Measurements from ENCODE around the gene CDRT4. TPM values are rescaled to one million over a fixed set of nuclear protein-coding genes. Genes with fewer than 3 reads are reported as not detected.

CDRT4 gene
- polyA plus RNA-seq, 1 experiment: 4.1 TPM

- CTCF ChIA-PET: interaction anchor here (1.5 kb wide), 1 partner anchor 39 kb away, joined by 11 read pairs; no protein-coding TSS in a partner anchor
- Histone ChIP-seq H3K27ac (ENCODE audit: low read depth, low read length) (no peak overlapping the region), H3K9me3 (ENCODE audit: control insufficient read depth, insufficient read depth, low read length) (peaks cover 7% of the 10 kb centered on the region; the same call in 1 of the 2 replicates), H3K27me3 (ENCODE audit: control insufficient read depth, insufficient read depth, low read length) (no peaks in the 10 kb centered on the region), H3K4me3 (ENCODE audit: low read depth, low read length) (no peak overlapping the region)
- no peak for TF ChIP-seq CTCF (IDR thresholded peaks at IDR 0.05; ENCODE audit: low read depth, low read length)
- no peak for DNase-seq (ENCODE audit: low read depth, low spot score)
- POLR2A ChIA-PET: interaction anchor here (1.2 to 1.8 kb wide), 4 partner anchors 16 to 202 kb away, joined by 3 to 13 read pairs (median 4); no protein-coding TSS in a partner anchor
These were observed 3.0 kb downstream of the CDRT4 start for GRCh38 chr17:15464231-15464985.

- H3K9me3 ChIP-seq (ENCODE audit: control insufficient read depth, insufficient read depth, low read length): peaks cover 7% of the 10 kb centered on the region; the same call in 1 of the 2 replicates
- ChIA-PET POLR2A (interaction anchor here (0.6 to 1.8 kb wide), 7 partner anchors 17 to 201 kb away, joined by 3 to 13 read pairs (median 4); no protein-coding TSS in a partner anchor), CTCF (interaction anchor here (1.3 to 1.5 kb wide), 2 partner anchors 40 to 206 kb away, joined by 5 to 11 read pairs; no protein-coding TSS in a partner anchor)
- no peak overlapping the region for H3K4me3 ChIP-seq (ENCODE audit: low read depth, low read length)
- H3K27ac ChIP-seq (ENCODE audit: low read depth, low read length): peak overlapping the region; percentile 89
- peak; percentile 87 for DNase-seq (ENCODE audit: low read depth, low spot score)
- TF ChIP-seq CTCF (IDR thresholded peaks at IDR 0.05; ENCODE audit: low read depth, low read length): no peak
- H3K27me3 ChIP-seq (ENCODE audit: control insufficient read depth, insufficient read depth, low read length): no peaks in the 10 kb centered on the region
These were observed 4.2 kb downstream of the CDRT4 start for GRCh38 chr17:15462976-15463772.

GRCh38 chr17:15457723-15458094, 9.7 kb downstream of the CDRT4 start:
- no peak for DNase-seq (ENCODE audit: low read depth, low spot score)
- no peak for TF ChIP-seq CTCF (IDR thresholded peaks at IDR 0.05; ENCODE audit: low read depth, low read length)
- H3K27ac ChIP-seq (ENCODE audit: low read depth, low read length): peak overlapping the region; percentile 80
- ChIA-PET POLR2A (interaction anchor here (0.8 to 1.6 kb wide), 12 partner anchors 18 to 197 kb away, joined by 4 to 13 read pairs (median 7); no protein-coding TSS in a partner anchor), CTCF (interaction anchor here (0.6 to 3.9 kb wide), 14 partner anchors 13 to 209 kb away, joined by 3 to 23 read pairs (median 4); no protein-coding TSS in a partner anchor)
- H3K4me3 ChIP-seq (ENCODE audit: low read depth, low read length): no peak overlapping the region
- H3K27me3 ChIP-seq (ENCODE audit: control insufficient read depth, insufficient read depth, low read length): no peaks in the 10 kb centered on the region
- H3K9me3 ChIP-seq (ENCODE audit: control insufficient read depth, insufficient read depth, low read length): peaks cover 3% of the 10 kb centered on the region; the same call in 1 of the 2 replicates

GRCh38 chr17:15456972-15457722, 10.3 kb downstream of the CDRT4 start:
- Histone ChIP-seq H3K4me3 (ENCODE audit: low read depth, low read length) (no peak overlapping the region; the same call in 1 of the 2 replicates), H3K27ac (ENCODE audit: low read depth, low read length) (peak overlapping the region; percentile 80), H3K9me3 (ENCODE audit: control insufficient read depth, insufficient read depth, low read length) (peaks cover 3% of the 10 kb centered on the region; the same call in 1 of the 2 replicates), H3K27me3 (ENCODE audit: control insufficient read depth, insufficient read depth, low read length) (no peaks in the 10 kb centered on the region)
- POLR2A ChIA-PET: interaction anchor here (0.8 to 1.6 kb wide), 12 partner anchors 18 to 196 kb away, joined by 4 to 13 read pairs (median 7); no protein-coding TSS in a partner anchor
- CTCF ChIA-PET: interaction anchor here (0.6 to 3.9 kb wide), 16 partner anchors 13 to 1057 kb away, joined by 3 to 23 read pairs (median 4); partner anchors contain the start of gene PMP22
- DNase-seq (ENCODE audit: low read depth, low spot score): peak; percentile 80
- peak; percentile 70 for TF ChIP-seq CTCF (IDR thresholded peaks at IDR 0.05; ENCODE audit: low read depth, low read length)
